H1 (cell line): ENCODE data around the gene ZNF532. TPM values are rescaled to one million over a fixed set of nuclear protein-coding genes. Genes with fewer than 3 reads are reported as not detected.

ENCODE experiments used
- CTCF ChIA-PET: fragments of 300-600 bp; sonication (Branson Sonifier 250); formaldehyde crosslinking; loops from one replicate; lab custom pipeline; 2021; ENCODE audit not compliant: partially characterized antibody; lab: Charles Lee
- POLR2A ChIA-PET: fragments of 300-600 bp; sonication (Branson Sonifier 250); formaldehyde crosslinking; loops from one replicate; lab custom pipeline; 2021; ENCODE audit warnings: inconsistent platforms; ENCODE audit not compliant: partially characterized antibody; lab: Charles Lee
- DNase-seq, 2 experiments: peaks; one replicate each; pipeline versions ENCODE4 v3.0.0 to v3.0.0-alpha.2; 2010 to 2022; ENCODE audit warnings: low spot score in 2 of 2, low read depth in 1 of 2, mixed read lengths in 1 of 2
- FAIRE-seq: peaks from 2 replicates; lab custom pipeline; 2011; peaks lifted over from hg19 to GRCh38; lab: Jason Lieb, UNC
- H2AFZ ChIP-seq: 2 replicates; pipeline ENCODE4 v1.8.1; 2012; ENCODE audit warnings: low read length, inconsistent platforms
- H2AK5ac ChIP-seq: 2 replicates; pipeline ENCODE4 v1.6.1; 2013; ENCODE audit warnings: low read depth, low read length
- H2BK120ac ChIP-seq: replicated peaks from 2 replicates; pipeline ENCODE3; 2013; ENCODE audit warnings: low read depth, low read length, inconsistent platforms
- H2BK12ac ChIP-seq: 2 replicates; pipeline ENCODE4 v1.6.1; 2013; ENCODE audit warnings: low read depth, low read length
- H2BK15ac ChIP-seq: 2 replicates; pipeline ENCODE4 v1.6.1; 2013; ENCODE audit warnings: low read length
- H2BK20ac ChIP-seq: 2 replicates; pipeline ENCODE4 v1.6.1; 2013; ENCODE audit warnings: low read length
- H2BK5ac ChIP-seq: 2 replicates; pipeline ENCODE4 v1.6.1; 2013; ENCODE audit warnings: low read depth, low read length
- H3K14ac ChIP-seq: 2 replicates; pipeline ENCODE4 v1.6.1; 2013; ENCODE audit warnings: inconsistent platforms; ENCODE audit not compliant: insufficient read length
- H3K18ac ChIP-seq: 2 replicates; pipeline ENCODE4 v1.6.1; 2013; ENCODE audit warnings: low read length; ENCODE audit errors: extremely low read depth
- H3K23ac ChIP-seq: 2 replicates; pipeline ENCODE4 v1.6.1; 2013; ENCODE audit warnings: inconsistent platforms; ENCODE audit not compliant: insufficient read length
- H3K23me2 ChIP-seq: 2 replicates; pipeline ENCODE4 v1.6.1; 2013; ENCODE audit warnings: low read depth, low read length
- H3K27ac ChIP-seq: 2 replicates; pipeline ENCODE4 v1.6.1; 2011; ENCODE audit warnings: low read depth, low read length, inconsistent platforms
- H3K27me3 ChIP-seq, 4 experiments: replicated peaks in 1 of 4; 1 replicate in 1 of 4; 2 replicates in 3 of 4; pipeline versions ENCODE4 v1.6.1 to v1.8.1; 2011 to 2013; ENCODE audit warnings: low read length in 3 of 4, mild to moderate bottlenecking in 3 of 4, inconsistent platforms in 2 of 4, mixed read lengths in 2 of 4, moderate library complexity in 1 of 4; ENCODE audit not compliant: control insufficient read depth in 3 of 4, insufficient read depth in 3 of 4; ENCODE audit errors: extremely low read depth in 1 of 4
- H3K36me3 ChIP-seq, 4 experiments: 2 replicates each; pipeline versions ENCODE4 v1.6.1 to v1.8.1; 2011 to 2013; ENCODE audit warnings: mild to moderate bottlenecking in 4 of 4, low read length in 3 of 4, moderate library complexity in 2 of 4, control low read depth in 1 of 4, inconsistent platforms in 1 of 4; ENCODE audit not compliant: insufficient read depth in 4 of 4, control insufficient read depth in 2 of 4
- H3K4ac ChIP-seq: replicated peaks from 2 replicates; pipeline ENCODE3; 2013; ENCODE audit warnings: low read length, low read depth, mixed read lengths, inconsistent platforms; ENCODE audit not compliant: insufficient read length
- H3K4me1 ChIP-seq, 4 experiments: replicated peaks in 1 of 4; 1 replicate in 1 of 4; 2 replicates in 3 of 4; pipeline versions ENCODE4 v1.6.1 to v1.8.1; 2011 to 2013; ENCODE audit warnings: low read length in 3 of 4, inconsistent platforms in 2 of 4, mixed read lengths in 1 of 4; ENCODE audit not compliant: insufficient read depth in 4 of 4, control insufficient read depth in 3 of 4
- H3K4me2 ChIP-seq, 2 experiments: 2 replicates each; pipeline versions ENCODE4 v1.6.1 to v1.8.1; 2011 to 2013; ENCODE audit warnings: low read depth in 2 of 2, low read length in 2 of 2, control low read depth in 1 of 2, inconsistent platforms in 1 of 2, mild to moderate bottlenecking in 1 of 2; ENCODE audit not compliant: insufficient read depth in 1 of 2
- H3K4me3 ChIP-seq, 4 experiments: fragments of 200-600, 300-600 bp in 1 of 4; sonication (generic), shearing (Covaris generic), sonication (Bioruptor Twin) in 1 of 4; 2 replicates each; pipeline versions ENCODE4 v1.5.1 to v1.8.1; 2011 to 2016; ENCODE audit warnings: low read length in 4 of 4, low read depth in 3 of 4, control low read depth in 2 of 4, inconsistent platforms in 2 of 4, mild to moderate bottlenecking in 2 of 4, mixed read lengths in 1 of 4, moderate library complexity in 1 of 4; ENCODE audit not compliant: insufficient read depth in 2 of 4; ENCODE audit errors: extremely low read depth in 1 of 4
- H3K56ac ChIP-seq: replicated peaks from 2 replicates; pipeline ENCODE3; 2013; ENCODE audit warnings: low read depth, mild to moderate bottlenecking, mixed read lengths, low read length, inconsistent platforms; ENCODE audit not compliant: insufficient read length
- H3K79me1 ChIP-seq: 2 replicates; pipeline ENCODE4 v1.6.1; 2013; ENCODE audit warnings: low read depth, low read length, control low read depth
- H3K79me2 ChIP-seq, 2 experiments: 2 replicates each; pipeline versions ENCODE4 v1.6.1 to v1.8.1; 2012 to 2013; ENCODE audit warnings: low read length in 2 of 2, mild to moderate bottlenecking in 2 of 2, inconsistent platforms in 1 of 2; ENCODE audit not compliant: insufficient read depth in 2 of 2, control insufficient read depth in 1 of 2
- H3K9ac ChIP-seq, 4 experiments: replicated peaks in 1 of 4; 1 replicate in 1 of 4; 2 replicates in 3 of 4; pipeline versions ENCODE4 v1.6.1 to v1.8.1; 2011 to 2013; ENCODE audit warnings: low read depth in 3 of 4, low read length in 3 of 4, control low read depth in 2 of 4, mild to moderate bottlenecking in 2 of 4, moderate library complexity in 2 of 4, inconsistent platforms in 1 of 4; ENCODE audit errors: extremely low read depth in 1 of 4
- H3K9me3 ChIP-seq, 2 experiments: 2 replicates each; pipeline versions ENCODE4 v1.6.1 to v1.8.1; 2012 to 2013; ENCODE audit warnings: mild to moderate bottlenecking in 2 of 2, moderate library complexity in 2 of 2, control low read depth in 1 of 2, inconsistent platforms in 1 of 2, low read depth in 1 of 2, low read length in 1 of 2, mixed read lengths in 1 of 2; ENCODE audit not compliant: insufficient read depth in 2 of 2
- H4K20me1 ChIP-seq, 2 experiments: replicated peaks in 1 of 2; 2 replicates each; pipeline versions ENCODE3 to v1.8.1; 2011 to 2013; ENCODE audit warnings: inconsistent platforms in 2 of 2, low read length in 2 of 2, mild to moderate bottlenecking in 1 of 2; ENCODE audit not compliant: insufficient read depth in 2 of 2, control insufficient read depth in 1 of 2
- H4K5ac ChIP-seq: 2 replicates; pipeline ENCODE4 v1.6.1; 2013; ENCODE audit warnings: low read length, low read depth, mixed read lengths, inconsistent platforms; ENCODE audit not compliant: insufficient read length
- H4K8ac ChIP-seq: 2 replicates; pipeline ENCODE4 v1.8.0; 2013; ENCODE audit warnings: mild to moderate bottlenecking, moderate library complexity, low read length, inconsistent platforms; ENCODE audit not compliant: insufficient read depth; ENCODE audit errors: extremely low read depth
- H4K91ac ChIP-seq: replicated peaks from 2 replicates; pipeline ENCODE3; 2013; ENCODE audit warnings: low read length, mixed read lengths, inconsistent platforms; ENCODE audit not compliant: insufficient read length
- ATF2 ChIP-seq: IDR thresholded peaks from 2 replicates; pipeline ENCODE4 v1.6.1; 2012; ENCODE audit warnings: low read length, inconsistent platforms
- E2F6 ChIP-seq: IDR thresholded peaks from 2 replicates; pipeline ENCODE4 v1.6.1; 2012; ENCODE audit warnings: inconsistent platforms
- KDM4A ChIP-seq: IDR thresholded peaks from one replicate; pipeline ENCODE4 v1.7.1; 2012; ENCODE audit warnings: low read depth, mild to moderate bottlenecking, moderate library complexity, low read length, inconsistent platforms; ENCODE audit not compliant: severe bottlenecking
- TAF7 ChIP-seq: optimal IDR thresholded peaks from 2 replicates; pipeline ENCODE3; 2011; ENCODE audit warnings: low read depth, mild to moderate bottlenecking, inconsistent platforms, low read length, moderate library complexity, borderline replicate concordance
- whole genome bisulfite sequencing, 2 experiments: shearing (Covaris generic) in 1 of 2; methylation state at CpG; one replicate each; pipeline versions ENCODE4 v1.1.6 to v1.1.7; 2013 to 2015; ENCODE audit warnings: low lambda C conversion rate in 2 of 2, mixed read lengths in 2 of 2, inconsistent platforms in 1 of 2, low coverage in 1 of 2, missing lambda C conversion rate in 1 of 2; ENCODE audit not compliant: insufficient replicate concordance in 2 of 2, insufficient coverage in 1 of 2, insufficient read length in 1 of 2; ENCODE audit errors: extremely low coverage in 1 of 2, missing lambda C conversion rate in 1 of 2; 5-methylcytosine and 5-hydroxymethylcytosine counted together
- polyA plus RNA-seq, 7 experiments: library from polyadenylated mRNA; depleted of rRNA in 3 of 7; stranded (reverse) in 5 of 7; unstranded in 2 of 7; fragments of >200 nt in 5 of 7; fragments of 200-250 nt in 2 of 7; gene quantifications; 1 replicate in 5 of 7; 2 replicates in 1 of 7; 4 replicates in 1 of 7; pipeline versions ENCODE4 v1.2.1 to v1.2.3, GENCODE V29; 2011 to 2013; ENCODE audit warnings: missing spikeins in 2 of 7, mixed read lengths in 2 of 7
- total RNA-seq: library from RNA; stranded (reverse); fragmentation: NEBNext Ultra II Directional; extraction: Animal tissue kit (Norgen Biotek cat#: 25700); gene quantifications from 2 replicates; pipeline ENCODE4 v1.2.1, GENCODE V29; 2021

The ZNF532 gene
- total and polyA plus RNA-seq, 2 of the 8 experiments (the other 6 are each of a cell fraction or from before 2014, with no cell fraction given): 143 to 240 TPM

- Histone ChIP-seq H3K4me2 (no peak overlapping the region), H3K27ac (no peak overlapping the region), H2BK5ac (peak overlapping the region; percentile 32; the same call in 1 of the 2 replicates), H3K18ac (no peak overlapping the region), H3K4me3 (no peak overlapping the region), H3K79me1 (peaks cover 8% of the 10 kb centered on the region), H3K14ac (no peak overlapping the region), H3K36me3 (peaks cover 11 to 85% (median 42%) of the 10 kb centered on the region in 4 experiments), H3K4me1 (no peaks in the 10 kb centered on the region; a peak in 1 of 7 replicates), H3K27me3 (no peaks in the 10 kb centered on the region), H3K9ac (no peak overlapping the region), H3K23me2 (peaks cover 1% of the 10 kb centered on the region; the same call in 1 of the 2 replicates), H4K5ac (no peak overlapping the region), H3K23ac (no peak overlapping the region), H4K8ac (no peak overlapping the region), H3K9me3 (no peaks in the 10 kb centered on the region; a peak in 1 of 4 replicates), H2BK12ac (no peak overlapping the region), H2BK20ac (no peak overlapping the region), H2AFZ (no peak overlapping the region), H2BK120ac (no peak overlapping the region), H2BK15ac (no peak overlapping the region), H3K56ac (no peak overlapping the region), H4K20me1 (peaks cover 4% of the 10 kb centered on the region in 2 experiments), H3K79me2 (peaks cover 0 to 57% of the 10 kb centered on the region in 2 experiments; a peak in 3 of 4 replicates), H2AK5ac (no peak overlapping the region), H4K91ac (no peak overlapping the region), H3K4ac (no peak overlapping the region)
- POLR2A ChIA-PET: no interaction called here
- FAIRE-seq (no peak), DNase-seq (no peak)
- 87% methylated on average over 6 of the region's 8 CpGs; no CpG with 5 or more reads in 1 of the 2 experiments for WGBS, 2 experiments
- CTCF ChIA-PET: no interaction called here
- TF ChIP-seq TAF7 (no peak), E2F6 (no peak), ATF2 (no peak), KDM4A (no peak)
- TF ChIP-seq, all 59 proteins: peak for 0
Measured at GRCh38 chr18:58941426-58942099, 76.9 kb downstream of the ZNF532 start.
